ENCODE data around the gene ADD2. TPM values are rescaled to one million over a fixed set of nuclear protein-coding genes. Genes with fewer than 3 reads are reported as not detected.

Gene ADD2
- total RNA-seq, 2 experiments from 2014 or later: 4.4 to 6.4 TPM

DNA sequence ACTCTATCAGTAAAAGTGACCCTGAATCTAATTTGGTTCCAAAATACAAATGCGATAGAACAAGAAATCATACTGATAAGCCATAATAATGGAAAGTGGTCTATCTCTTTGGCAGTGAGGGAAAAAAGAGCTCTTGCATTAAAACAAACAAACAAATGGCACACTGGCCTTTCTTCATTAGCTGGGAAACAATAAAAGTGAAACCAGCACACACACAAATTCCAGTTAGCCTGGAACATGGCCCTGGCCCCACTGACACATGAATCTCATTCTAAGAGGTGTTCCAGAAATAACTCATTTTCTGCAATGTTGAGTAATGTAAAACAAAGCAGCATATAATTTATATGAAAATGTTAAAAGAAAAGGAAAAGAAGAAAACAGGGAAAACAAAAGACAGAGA lies 135.0 kb downstream of the ADD2 start:
- H3K4me3 Mint-ChIP-seq: no peak overlapping the region
- intact Hi-C loops (cut with DNase I, micrococcal nuclease): no loop called here
- Histone ChIP-seq H3K36me3 (ENCODE audit: insufficient read depth, low read length) (no peaks in the 10 kb centered on the region), H3K27me3 (ENCODE audit: control insufficient read depth in 1 of 2, insufficient read depth in 2 of 2, low read length in 2 of 2) (no peaks in the 10 kb centered on the region), H3K4me1 (ENCODE audit: insufficient read depth, low read length) (no peaks in the 10 kb centered on the region), H3K4me3 (ENCODE audit: low read length) (no peak overlapping the region), H3K27ac (ENCODE audit: low read depth in 1 of 2, low read length in 2 of 2) (no peak overlapping the region), H3K9me3 (ENCODE audit: control insufficient read depth in 1 of 2, insufficient read depth in 1 of 2, low read length in 2 of 2) (no peaks in the 10 kb centered on the region)
- no peaks in the 10 kb centered on the region for H3K36me3 Mint-ChIP-seq (ENCODE audit: low read depth)
- no peaks in the 10 kb centered on the region for H3K9me3 Mint-ChIP-seq
- peaks cover 9% of the 10 kb centered on the region for H3K4me1 Mint-ChIP-seq (ENCODE audit: low read depth)
- no peak for DNase-seq
- ChIA-PET CTCF (no interaction called here), POLR2A (interaction anchor here (0.6 kb wide), 1 partner anchor 758 kb away, joined by 3 read pairs; no protein-coding TSS in a partner anchor)
- TF ChIP-seq CTCF (IDR thresholded peaks at IDR 0.05): no peak
- no peak for ATAC-seq (ENCODE audit: poor library complexity)
- no peak overlapping the region for H3K27ac Mint-ChIP-seq
- H3K27me3 Mint-ChIP-seq: no peaks in the 10 kb centered on the region

DNA sequence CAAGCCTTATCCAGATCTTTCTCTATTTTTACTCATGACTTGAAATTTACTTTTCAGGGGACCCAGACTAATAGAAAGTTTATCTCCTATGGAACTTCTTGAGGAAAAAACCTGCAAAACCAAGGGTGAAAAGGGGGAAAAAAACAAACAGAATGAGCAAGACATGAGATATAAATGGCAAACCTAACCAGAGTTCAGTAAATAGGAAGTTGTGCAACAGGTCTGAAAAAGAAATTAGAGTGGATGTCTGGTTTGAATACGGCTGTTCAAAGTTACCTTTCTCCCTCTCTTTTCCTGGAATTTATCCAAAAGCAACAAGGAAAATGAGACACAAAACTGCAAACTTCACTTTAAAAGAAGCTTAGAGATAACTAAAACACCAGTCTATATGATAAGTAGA lies 135.6 kb downstream of the ADD2 start:
- POLR2A ChIA-PET: interaction anchor here (0.6 kb wide), 1 partner anchor 758 kb away, joined by 3 read pairs; no protein-coding TSS in a partner anchor
- no peak overlapping the region for H3K27ac Mint-ChIP-seq

DNA sequence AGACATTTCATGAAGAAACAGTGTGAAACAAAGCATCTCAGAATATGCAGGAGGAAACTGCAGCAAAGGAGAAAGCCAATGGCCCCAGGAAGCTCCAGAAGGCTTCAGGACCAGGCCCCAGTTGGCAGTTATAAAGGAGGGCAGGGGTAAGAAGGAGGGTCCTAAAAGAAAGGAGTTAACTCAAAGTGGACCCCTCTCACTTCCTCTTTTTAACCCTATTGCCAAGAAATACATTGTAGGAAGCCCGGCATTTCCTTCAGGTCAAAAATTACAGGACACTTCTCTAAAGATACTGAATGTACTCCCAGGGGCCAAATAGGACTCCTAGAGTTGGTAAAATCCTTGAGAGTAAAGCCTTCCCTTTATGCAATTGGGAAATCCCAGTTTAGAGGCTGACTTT lies 137.2 kb downstream of the ADD2 start:
- H3K27ac ChIP-seq (ENCODE audit: low read depth in 1 of 2, low read length in 2 of 2): no peak overlapping the region
- intact Hi-C loops (cut with DNase I, micrococcal nuclease): no loop called here
- Mint-ChIP-seq H3K36me3 (ENCODE audit: low read depth) (no peaks in the 10 kb centered on the region), H3K4me3 (no peak overlapping the region), H3K4me1 (ENCODE audit: low read depth) (no peaks in the 10 kb centered on the region), H3K27me3 (no peaks in the 10 kb centered on the region), H3K27ac (no peak overlapping the region), H3K9me3 (no peaks in the 10 kb centered on the region)
- H3K27me3 ChIP-seq (ENCODE audit: control insufficient read depth in 1 of 2, insufficient read depth in 2 of 2, low read length in 2 of 2): no peaks in the 10 kb centered on the region
- ChIA-PET CTCF (interaction anchor here (0.9 kb wide), 1 partner anchor 14 kb away, joined by 3 read pairs; no protein-coding TSS in a partner anchor), POLR2A (interaction anchor here (1.4 kb wide), 1 partner anchor 8 kb away, joined by 4 read pairs; no protein-coding TSS in a partner anchor)
- no peaks in the 10 kb centered on the region for H3K9me3 ChIP-seq (ENCODE audit: control insufficient read depth in 1 of 2, insufficient read depth in 1 of 2, low read length in 2 of 2)
- no peak for ATAC-seq (ENCODE audit: poor library complexity)
- no peak for TF ChIP-seq CTCF (IDR thresholded peaks at IDR 0.05)
- H3K4me3 ChIP-seq (ENCODE audit: low read length): no peak overlapping the region
- DNase-seq: no peak
- no peaks in the 10 kb centered on the region for H3K36me3 ChIP-seq (ENCODE audit: insufficient read depth, low read length)
- H3K4me1 ChIP-seq (ENCODE audit: insufficient read depth, low read length): no peaks in the 10 kb centered on the region

More for the DNA sequence above, 135.6 kb downstream of the ADD2 start:
- H3K36me3 ChIP-seq (ENCODE audit: insufficient read depth, low read length): no peaks in the 10 kb centered on the region
- CTCF ChIA-PET: no interaction called here
- no peaks in the 10 kb centered on the region for H3K9me3 ChIP-seq (ENCODE audit: control insufficient read depth in 1 of 2, insufficient read depth in 1 of 2, low read length in 2 of 2)
- TF ChIP-seq CTCF (IDR thresholded peaks at IDR 0.05): no peak
- no peaks in the 10 kb centered on the region for H3K27me3 ChIP-seq (ENCODE audit: control insufficient read depth in 1 of 2, insufficient read depth in 2 of 2, low read length in 2 of 2)
- H3K36me3 Mint-ChIP-seq (ENCODE audit: low read depth): no peaks in the 10 kb centered on the region
- intact Hi-C loops (cut with DNase I, micrococcal nuclease): no loop called here
- no peak overlapping the region for H3K27ac ChIP-seq (ENCODE audit: low read depth in 1 of 2, low read length in 2 of 2)
- no peaks in the 10 kb centered on the region for H3K9me3 Mint-ChIP-seq
- no peaks in the 10 kb centered on the region for H3K4me1 ChIP-seq (ENCODE audit: insufficient read depth, low read length)
- peaks cover 8% of the 10 kb centered on the region for H3K4me1 Mint-ChIP-seq (ENCODE audit: low read depth)
- no peak for DNase-seq
- no peaks in the 10 kb centered on the region for H3K27me3 Mint-ChIP-seq
- ATAC-seq (ENCODE audit: poor library complexity): no peak
- no peak overlapping the region for H3K4me3 ChIP-seq (ENCODE audit: low read length)
- H3K4me3 Mint-ChIP-seq: no peak overlapping the region

Measured in CD4-positive, alpha-beta T cell (primary cell).